Stimulated activated CD4-positive, alpha-beta T cell treated with anti-CD3 and anti-CD28 coated beads, TNF-alpha, amount 100 ng/mL, for 4 hours (primary cell): ENCODE measurements around the gene ACO2.
A peak's percentile ranks its signal among the peaks of the same experiment; 100 is the strongest.

Experiments
- DNase-seq, 3 experiments: peaks; one replicate each; pipeline ENCODE4 v3.0.0-alpha.2; 2020; ENCODE audit warnings: low read depth in 3 of 3

ACO2 gene

DNA sequence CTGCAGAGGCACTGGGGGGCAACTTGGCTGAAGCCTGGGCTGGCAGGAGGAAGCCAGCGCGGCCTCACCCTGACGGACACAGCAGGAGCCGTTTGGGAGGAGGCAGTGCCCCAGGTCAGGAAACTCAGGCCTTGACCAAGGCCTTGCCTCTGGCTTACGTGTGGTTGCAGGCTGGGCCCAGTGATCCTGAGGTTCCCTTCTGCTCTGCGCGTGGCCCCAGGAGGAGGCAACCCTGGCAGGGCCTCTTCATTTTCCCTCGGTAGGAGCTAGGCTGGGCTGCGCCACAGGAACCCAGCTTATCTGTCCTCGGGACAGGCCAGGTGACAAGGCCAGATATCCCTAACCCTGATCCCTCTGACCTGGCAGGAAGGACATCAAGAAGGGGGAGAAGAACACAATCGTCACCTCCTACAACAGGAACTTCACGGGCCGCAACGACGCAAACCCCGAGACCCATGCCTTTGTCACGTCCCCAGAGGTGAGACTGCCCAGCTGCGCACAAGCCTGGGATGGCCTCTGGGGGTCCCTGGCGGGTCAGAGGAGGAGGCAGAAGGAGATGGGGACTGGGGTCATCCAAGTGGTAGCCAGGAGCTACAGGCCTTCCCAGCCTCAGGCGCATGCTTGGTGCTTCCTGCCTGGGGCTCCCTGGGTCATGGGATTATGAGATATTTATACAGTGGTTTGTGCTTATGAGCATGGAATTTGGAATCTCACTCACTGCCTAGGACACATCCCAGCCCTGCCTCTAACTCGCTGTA is 54.7 kb downstream of the ACO2 start:
- DNase-seq = no peak

DNA sequence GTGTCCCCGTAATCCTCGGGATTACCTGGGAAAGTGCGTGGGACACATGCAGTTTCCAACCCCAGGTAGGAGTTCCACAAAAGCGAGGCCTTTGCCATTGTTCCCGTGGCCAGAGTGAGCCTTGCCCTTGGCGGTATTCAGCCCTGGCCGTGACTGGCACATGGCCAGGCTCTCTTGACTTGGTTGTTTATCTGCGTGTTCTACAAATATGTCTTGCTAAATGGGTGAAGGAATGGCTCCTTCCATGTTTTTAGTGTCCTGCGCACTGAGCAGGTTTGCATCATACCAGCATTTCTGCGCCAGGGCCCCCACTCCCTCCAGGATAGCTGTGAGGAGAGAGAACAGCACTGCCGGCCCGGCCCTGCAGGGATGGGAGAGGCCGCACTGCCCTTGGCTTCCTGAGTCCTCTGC is 55.3 kb downstream of the ACO2 start:
- no peak for DNase-seq

DNA sequence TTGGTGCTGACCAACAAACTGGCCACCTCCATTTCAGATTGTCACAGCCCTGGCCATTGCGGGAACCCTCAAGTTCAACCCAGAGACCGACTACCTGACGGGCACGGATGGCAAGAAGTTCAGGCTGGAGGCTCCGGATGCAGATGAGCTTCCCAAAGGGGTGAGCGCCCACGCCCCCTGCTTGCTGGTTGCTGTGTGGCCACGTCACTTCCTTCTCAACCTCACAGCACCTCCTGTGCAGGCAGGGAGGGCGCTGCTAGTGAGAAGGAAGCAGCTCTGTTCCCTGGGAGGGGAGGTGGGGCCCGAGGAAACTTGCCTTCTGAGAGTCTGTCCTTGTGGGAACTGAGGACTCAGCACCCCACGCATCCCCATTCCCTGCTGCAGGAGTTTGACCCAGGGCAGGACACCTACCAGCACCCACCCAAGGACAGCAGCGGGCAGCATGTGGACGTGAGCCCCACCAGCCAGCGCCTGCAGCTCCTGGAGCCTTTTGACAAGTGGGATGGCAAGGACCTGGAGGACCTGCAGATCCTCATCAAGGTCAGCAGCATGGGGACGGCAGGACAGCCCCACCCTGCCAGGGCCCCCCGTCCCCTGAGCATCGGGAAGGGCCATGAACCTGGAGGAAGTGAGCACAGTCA is 56.0 kb downstream of the ACO2 start:
- peak; percentile 33 to 50 (median 47) for DNase-seq

DNA sequence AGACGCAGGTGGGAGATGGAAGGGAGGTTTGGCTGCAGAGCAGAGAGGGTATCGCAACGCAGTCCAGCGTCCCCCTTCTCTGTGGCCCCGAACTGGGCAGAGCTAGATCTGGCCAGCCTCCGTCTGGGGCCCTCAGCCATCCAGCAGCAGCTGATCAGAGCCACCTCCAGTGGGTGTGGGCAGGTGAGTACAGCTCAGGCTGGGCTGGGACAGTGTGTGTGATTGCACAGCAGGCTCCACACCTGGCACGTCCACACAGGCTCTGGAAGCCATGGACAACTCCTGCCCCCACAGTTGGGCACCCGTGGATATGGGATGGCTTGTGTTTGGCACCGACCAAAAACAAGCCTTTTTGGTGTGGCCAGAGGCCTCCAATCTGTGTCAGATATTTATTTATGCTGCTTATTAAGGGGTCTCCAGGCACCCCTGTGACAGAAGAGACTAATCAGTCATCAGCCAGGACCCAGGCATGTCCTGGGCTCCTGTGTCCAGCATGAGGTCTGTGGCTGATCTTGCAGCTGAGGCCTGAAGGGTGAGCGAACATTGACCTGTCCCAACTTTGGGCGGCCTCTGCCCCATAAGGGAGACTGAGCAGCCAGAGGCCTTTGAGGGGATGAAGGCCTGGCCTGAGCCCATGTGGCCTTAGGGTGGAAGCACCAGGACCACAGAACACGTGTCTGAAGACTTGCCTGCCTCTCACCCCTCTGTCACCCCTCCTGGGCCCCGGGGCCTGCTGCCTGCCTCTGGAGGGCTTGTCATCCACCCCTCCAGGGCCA is 56.7 kb downstream of the ACO2 start:
- no peak for DNase-seq

DNA sequence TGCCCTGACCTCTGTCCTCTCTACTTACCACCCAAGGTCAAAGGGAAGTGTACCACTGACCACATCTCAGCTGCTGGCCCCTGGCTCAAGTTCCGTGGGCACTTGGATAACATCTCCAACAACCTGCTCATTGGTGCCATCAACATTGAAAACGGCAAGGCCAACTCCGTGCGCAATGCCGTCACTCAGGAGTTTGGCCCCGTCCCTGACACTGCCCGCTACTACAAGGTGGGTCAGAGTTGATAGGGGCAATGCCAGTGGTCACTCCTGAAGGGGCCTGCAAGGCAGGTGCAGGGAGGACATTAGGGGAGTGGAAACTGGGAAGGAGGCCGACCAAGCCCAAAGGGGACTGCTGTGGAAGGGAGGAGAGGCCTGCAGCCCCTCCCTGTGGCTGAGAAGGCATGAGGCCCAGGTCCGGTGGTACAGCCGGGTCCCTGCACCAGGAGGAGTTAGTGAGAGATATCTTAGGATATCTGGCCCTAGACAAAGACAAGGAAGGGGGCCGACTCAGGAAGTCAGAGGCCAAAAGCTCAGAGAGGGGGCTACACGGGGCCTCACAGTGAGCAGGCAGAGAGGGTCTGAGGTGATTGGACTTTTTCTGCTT is 57.4 kb downstream of the ACO2 start:
- DNase-seq = no peak

DNA sequence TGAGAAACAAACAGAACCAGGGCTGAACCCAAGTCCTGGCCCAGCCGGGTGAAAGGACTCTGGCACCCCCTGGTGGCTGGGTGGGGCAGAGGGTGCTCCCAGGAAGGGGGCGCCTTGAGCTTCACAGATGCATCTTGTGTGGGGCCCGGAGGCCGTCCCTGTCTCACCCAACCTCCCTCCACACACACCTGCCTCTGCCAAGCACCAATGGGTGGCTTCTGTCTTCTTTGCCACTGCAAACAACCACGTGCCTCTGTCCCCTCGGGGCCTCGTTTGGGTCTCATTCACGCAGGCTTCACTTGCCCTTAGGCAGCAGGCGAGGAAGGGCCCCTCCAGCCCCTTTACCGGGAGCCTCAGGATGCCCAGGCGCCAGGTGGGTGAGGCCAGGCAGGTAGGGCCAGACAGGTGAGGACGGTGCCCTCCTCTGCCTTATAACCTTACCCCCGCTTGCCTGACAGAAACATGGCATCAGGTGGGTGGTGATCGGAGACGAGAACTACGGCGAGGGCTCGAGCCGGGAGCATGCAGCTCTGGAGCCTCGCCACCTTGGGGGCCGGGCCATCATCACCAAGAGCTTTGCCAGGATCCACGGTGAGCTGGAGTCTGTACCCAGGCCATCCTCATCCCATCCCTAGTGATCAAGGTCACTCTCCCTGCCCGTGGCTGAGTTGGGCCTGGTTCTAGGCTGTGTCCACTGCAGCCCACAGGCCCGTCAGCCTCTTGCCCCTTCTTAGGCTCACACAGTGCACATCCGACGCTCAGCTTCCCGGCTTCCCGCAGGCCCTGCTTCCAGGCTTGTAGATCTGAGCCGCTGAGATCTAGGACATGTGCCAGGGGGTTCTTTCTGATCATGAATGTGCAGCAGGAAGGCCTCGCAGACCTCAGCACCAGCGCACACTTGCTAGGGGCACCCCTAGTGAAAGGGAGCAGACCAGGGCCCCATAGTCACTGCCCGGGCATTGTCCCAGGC is 58.2 kb downstream of the ACO2 start:
- peak; percentile 40 to 55 (median 49) for DNase-seq

DNA sequence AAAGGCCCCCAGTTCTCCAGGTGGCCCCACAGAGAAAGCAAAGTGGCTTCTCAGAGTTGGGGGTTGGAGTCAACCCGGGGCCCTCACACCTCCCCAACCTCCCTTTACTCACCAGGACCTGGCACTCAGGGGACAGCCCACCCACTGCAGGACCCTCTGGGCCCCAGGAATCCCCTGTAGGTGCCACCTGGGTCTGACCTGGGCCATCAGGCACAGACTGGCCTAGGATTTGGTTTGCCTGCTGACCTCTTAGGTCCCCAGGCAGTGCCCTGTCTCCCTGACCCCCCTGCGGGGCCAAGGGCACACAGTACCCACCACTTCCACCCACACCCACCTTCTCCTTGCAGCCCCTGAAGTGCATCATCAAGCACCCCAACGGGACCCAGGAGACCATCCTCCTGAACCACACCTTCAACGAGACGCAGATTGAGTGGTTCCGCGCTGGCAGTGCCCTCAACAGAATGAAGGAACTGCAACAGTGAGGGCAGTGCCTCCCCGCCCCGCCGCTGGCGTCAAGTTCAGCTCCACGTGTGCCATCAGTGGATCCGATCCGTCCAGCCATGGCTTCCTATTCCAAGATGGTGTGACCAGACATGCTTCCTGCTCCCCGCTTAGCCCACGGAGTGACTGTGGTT is 59.3 kb downstream of the ACO2 start:
- DNase-seq = no peak

DNA sequence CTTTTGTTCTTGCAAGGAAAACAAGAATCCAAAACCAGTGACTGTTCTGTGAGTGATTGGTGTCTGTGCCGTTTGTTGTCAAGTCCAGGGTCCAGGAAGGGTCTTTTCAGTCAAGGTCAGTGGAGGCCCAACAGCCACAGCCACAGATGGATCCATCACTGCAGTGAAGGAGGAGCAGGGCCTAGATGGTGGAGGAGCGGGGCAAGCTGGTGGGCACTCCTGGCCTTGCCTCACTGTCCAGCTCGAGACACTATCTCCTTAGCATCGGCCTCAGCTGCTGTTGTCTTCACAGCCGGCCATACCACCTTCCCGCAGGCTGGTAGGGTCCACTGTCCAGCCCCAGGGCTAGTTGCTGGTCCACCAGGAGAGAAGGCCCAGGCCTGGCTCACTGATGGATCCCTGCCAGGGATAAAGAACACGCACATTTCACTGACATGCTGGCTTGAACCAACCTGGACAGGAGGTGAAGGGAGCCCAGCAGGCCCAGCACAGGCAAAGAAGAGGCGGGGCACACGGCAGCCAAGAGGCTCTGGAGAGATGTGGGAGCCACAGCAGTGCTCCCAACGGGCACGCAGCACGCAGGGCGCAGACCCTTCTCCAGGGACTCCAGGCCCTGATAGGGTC is 60.1 kb downstream of the ACO2 start:
- DNase-seq = no peak

DNA sequence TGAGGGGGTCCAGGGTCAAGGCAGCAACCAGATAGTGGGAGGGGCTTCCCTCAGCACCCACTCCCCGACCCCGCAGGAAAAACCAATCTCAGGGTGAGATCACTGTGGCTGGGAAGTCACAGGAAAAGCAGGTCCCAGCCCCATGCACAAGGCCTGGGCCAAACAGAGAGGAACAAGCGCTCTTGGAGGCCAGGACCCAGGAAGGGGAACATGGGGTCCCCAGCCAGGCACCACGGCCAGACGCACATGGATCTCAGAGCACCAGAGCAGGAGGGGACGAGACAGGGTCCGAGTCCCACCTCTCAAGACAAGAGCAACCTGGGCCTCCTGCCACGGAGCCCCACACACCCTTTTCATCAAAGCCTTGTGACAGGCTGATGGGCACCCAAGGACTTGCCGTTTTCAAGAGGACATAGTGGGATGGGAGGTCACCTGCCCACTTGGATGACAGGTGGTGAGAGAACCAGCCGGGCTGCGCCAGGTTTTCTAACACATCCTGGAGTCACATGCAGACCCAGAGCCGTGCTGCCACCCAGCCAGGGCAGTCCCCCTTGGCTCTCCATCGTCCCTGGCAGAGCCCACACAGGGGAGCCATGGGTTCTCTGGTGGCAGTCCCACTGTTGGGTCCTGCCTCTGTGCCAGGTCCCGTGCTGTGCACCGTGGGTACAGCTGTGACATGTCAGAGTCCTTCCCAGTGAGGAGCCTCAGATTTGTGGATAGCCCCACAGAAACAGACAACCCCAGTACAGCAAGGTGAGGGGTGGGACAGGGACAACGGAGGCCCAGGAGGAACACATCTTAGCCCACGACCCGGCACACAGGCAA is 62.2 kb downstream of the ACO2 start:
- DNase-seq = no peak

DNA sequence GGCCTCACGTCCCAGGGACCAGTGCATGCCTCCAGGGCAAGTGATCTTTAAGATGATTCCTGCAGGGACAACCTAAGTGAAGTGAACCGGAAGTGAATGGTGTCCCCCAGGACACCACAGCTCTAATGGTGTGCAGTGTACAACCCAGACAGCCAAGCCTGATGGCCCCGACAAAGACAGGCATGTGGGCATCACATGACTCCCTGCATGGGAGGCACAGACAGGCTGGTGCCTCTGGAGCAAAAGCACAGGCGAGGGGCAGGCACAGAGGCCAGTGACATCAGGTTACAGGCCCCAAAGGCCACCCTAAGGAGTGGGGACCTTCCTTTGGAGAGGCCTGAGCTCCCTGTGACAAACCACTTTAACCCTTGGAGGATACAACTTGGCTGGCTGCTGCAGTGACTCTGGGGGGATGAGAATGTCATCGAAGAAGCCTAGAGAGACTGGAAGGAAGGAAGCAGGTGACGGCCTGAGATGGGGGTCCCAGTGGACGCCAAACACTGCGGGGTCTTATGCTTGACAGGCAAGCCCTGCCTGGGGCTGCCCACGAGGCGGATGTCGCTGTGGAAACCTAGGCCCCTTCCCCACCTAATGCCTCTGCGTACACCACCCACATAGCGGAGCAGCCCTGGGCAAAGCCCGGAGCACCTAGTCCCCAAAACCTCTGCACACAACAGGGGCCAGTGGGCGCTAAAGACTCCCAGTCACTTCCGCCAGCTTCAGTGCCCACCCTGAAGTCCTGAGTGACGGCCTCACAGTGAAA is 63.0 kb downstream of the ACO2 start:
- no peak for DNase-seq

DNA sequence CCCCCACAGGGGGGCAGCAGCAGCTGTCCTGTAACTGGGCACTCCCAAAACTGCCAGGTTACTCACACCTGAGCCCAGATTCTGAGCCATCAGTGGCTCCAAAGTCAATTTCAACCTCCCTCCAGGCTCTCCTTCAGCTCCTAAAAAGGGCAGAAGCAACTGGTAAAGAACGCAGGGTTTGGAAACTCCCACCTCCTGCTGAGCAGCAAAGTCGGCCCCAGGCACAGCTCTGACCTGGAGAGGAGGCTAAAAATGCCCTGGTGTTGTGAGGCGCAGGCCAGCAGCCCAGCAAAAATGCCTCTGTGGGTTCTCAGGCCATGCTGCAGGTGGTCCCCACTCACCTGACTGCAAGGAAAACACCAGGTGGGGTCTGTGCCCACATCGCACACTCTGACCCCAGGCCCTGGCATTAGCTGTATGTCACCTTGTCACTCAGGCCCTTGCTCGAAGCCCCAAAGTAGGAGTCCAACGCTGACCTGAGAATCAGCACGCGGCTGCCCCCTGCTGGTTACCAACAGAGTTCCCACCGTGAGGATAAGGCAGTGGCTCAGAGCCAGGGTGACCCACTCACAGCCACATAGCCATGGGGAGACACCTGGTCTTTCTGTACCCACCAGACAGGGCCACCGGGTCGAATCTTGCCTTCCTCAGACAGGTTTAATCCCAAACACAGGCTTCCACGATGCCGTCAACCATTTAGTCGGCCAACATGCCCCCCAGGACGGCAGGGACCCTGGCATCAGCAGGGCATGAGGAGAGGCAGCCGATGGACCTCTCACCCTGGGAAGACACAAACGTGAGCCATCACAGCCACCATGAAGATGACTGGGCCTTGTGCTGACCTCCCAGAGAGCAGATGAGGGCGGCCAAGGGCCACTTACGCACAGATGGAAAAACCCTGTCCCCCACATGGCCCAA is 64.2 kb downstream of the ACO2 start:
- DNase-seq = peak; percentile 28 to 45 (median 36)

DNA sequence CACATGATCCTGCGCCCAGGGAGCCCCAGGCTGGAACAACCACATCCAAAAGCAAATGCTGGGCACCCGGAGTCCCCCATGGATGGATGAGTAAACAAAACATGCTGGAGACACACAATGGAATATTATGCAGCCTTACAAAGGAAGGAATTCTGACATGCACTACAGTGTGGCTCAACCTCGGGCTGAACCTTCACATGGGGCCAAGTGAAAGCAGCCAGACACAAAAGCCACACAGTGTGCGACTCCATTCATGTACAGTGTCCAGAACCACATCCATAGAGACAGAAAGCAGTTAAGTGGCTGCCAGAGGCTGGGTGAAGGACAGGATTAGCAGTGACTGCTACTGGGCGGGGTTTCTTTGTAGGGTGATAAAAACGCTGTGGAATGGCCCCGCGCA is 65.3 kb downstream of the ACO2 start:
- DNase-seq = no peak

DNA sequence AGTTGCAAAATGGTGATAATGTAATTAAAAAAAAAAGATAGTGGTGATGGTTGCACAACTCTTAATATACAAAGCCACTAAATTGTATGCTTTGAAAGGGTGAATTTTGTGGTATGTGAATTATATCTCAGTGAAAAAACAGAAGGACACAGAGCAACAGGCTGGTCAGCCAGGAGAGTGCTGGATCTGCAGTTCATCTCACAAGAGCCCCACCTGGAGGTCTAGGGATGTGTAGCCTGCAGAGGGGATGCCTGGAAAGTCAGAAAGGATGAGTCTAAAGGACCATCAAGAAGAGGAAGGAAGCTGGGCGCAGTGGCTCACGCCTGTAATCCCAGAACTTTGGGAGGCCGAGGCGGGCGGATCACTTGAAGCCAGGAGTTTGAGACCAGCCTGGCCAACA is 66.3 kb downstream of the ACO2 start:
- no peak for DNase-seq

DNA sequence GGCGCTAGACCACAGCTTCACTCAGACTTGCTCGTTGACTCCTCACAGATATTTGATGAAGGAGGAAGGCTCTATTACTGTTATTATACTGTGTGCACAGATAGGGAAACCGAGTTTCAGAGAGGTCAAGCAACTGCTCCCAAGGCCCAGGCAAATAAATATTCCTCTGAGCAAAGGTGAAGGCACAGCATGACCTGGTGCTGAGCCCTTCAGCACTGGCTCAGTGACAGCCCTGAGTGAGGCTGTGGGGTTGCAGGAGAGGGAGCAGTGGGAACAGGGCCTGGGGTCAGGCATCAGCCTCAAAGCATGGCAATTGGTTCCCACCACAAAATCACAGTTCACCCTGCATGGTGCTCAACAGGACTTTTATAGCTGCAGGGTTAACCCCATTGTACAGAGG is 68.3 kb downstream of the ACO2 start:
- DNase-seq = no peak

DNA sequence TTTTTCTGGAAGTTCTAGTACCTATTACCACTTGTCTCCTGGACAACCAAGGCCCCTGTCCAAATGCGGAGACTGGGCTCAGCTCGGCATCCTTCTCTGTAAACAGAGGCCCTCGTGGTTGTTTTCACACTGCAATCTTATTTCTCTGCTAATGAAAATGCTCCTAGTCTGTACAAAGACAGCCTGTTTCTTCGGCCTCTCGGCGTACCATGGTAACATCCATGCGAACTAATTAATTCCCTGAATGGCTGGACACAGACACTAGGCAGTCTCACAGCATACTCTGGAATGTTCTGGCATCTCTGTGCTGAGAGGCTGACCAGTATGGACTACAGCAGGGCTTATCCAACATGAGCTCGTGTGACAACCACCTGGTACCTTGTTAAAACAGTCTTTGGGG is 69.7 kb downstream of the ACO2 start:
- DNase-seq = no peak

DNA sequence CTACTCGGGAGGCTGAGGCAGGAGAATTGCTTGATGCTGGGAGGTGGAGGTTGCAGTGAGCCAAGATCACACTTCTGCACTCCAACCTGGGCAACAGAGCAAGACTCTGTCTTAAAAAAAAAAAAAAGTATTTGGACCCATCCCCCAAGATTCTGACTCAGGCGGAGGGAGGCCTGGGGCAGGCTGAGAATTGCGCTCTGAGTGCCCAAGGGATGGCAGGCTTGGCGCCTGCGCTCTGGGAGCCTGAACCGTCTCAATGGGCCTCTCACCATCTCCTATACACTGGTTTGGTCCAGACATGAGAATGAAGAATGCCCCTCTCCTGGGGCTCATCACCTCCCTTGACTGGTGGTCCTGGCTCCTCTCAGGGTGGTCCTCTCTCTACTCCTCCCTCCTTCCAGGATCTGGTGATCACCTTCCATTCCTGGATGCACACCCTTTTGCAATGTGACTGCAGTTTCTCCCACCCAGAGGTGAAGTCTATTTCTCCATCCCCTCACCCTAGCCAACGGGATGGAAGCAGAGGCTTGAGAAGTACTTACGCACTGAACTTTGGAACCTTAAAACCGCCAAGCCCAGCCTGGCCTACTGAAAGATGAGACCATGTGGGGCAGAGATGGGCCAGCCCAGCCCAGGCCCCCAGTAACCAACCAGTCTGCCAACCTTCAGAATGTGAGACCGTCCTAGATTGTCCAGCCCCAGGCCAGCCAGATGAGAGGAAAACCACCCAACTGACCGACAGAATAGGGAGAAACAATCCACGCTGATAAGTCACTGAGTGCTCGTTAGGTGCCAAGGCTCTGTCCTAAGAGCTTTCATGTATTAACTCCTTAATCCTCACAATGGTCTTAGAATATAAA is 70.5 kb downstream of the ACO2 start:
- DNase-seq = no peak

DNA sequence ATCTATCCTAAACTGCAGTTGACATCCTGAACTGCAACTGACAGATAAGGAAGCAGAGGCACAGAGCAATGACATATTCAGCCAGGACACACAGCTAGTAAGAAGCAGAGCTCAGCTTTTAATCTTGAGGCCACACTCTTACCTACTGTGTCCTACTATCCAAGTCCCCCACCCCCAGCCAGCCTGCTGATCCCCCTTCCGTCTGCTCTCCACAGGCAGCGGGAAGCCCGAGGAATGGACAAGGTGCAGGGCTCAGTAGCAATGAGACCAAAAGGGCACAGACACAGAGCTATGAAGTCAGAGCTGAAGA is 71.0 kb downstream of the ACO2 start:
- no peak for DNase-seq
